GM12872 (cell line): ENCODE results near the gene IL12A.

Source experiments
- CTCF ChIP-seq: IDR thresholded peaks from 3 replicates; pipeline ENCODE4 v1.5.1; 2011; ENCODE audit warnings: low read depth, mild to moderate bottlenecking, low read length, moderate library complexity; ENCODE audit not compliant: insufficient read depth

The IL12A gene

DNA sequence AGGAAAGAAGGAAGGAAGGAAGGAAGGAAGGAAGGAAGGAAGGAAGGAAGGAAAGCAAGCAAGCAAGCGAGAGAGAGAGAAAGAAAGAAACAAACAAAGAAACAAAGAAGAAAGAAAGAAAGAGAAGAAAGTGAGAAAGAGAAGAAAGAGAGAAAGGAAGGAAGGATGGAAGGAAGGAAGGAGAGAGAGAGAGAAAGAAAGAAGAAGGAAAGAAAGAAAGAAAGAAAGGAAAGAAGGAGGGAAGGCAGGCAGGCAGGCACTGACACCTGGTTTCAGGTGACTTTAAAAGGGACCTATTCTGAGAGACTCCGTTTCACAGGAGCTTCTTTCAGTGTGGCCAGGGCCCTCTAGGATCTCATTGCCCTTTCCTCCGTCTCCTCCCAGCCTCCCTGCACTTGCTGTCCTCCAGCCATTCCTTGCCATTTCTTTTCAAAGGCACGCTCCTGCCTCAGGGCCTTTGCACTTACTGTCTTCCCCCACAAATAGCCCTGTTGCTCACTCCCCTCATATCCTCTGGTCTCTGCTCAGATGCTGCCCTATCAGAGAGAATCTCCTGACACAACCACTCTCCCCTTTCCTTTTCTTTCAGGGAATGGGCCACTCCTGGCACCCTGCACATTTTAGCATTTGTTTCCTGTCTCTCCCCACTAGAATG, 31.5 kb downstream of the IL12A start:
- no peak for TF ChIP-seq CTCF

GRCh38 chr3:160022068-160022467, 33.4 kb downstream of the IL12A start:
- no peak for TF ChIP-seq CTCF

DNA sequence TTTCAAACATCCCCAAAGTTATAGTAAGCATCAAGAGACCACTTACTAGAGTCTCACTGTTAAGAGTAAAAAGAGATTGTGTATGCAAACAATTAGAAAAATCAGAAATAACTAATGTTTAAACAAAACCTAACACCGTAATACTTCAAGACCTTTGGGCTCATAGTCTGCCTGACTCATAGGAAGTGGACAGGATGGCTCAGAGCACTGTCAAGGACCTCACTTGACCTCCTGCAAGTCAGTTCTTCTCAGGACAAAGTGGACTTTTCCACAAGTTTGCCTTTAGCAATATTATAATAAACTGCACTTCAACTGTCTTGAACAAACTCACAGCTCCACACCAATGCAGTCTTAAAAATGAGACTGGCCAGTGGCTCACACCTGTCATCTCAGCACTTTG, 34.8 kb downstream of the IL12A start:
- TF ChIP-seq CTCF = no peak

GRCh38 chr3:160027541-160028195, 39.0 kb downstream of the IL12A start:
- no peak for TF ChIP-seq CTCF

- TF ChIP-seq CTCF = no peak
These were observed 47.1 kb downstream of the IL12A start for GRCh38 chr3:160035757-160036156.

DNA sequence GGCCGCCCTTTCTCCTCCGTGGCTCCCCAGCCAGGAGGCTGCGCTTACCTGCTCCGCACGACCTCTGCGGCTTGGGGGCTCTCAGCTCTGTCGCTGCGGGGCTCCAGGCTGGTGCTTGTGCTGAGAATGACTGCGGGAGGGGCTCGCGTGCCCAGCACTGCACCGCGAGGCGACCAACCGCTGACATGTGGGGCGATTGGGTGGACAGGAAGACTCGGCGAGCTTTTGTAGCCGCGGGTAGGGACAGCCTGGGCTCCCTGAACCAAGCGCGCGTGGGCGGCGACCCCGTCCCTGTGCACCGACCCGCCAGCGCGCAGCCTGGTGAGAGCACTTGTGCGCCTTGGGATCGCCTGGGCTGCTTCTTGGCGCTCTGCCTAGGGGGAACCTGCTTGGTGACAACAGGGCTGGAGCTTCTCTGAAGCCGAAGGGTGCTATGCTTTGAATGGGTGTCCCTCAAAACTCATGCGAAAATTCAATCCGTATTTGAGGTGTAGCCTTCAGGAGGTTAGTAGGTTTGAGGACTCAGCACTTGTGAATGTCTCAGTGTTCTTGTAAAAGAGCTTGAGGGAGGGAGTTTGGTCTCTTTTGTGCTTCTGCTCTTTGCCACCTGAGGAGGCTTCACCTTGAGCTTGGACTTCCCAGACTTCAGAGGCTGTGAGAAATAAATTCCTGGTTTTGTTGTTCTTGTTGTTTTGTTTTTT, 50.4 kb downstream of the IL12A start:
- no peak for TF ChIP-seq CTCF

DNA sequence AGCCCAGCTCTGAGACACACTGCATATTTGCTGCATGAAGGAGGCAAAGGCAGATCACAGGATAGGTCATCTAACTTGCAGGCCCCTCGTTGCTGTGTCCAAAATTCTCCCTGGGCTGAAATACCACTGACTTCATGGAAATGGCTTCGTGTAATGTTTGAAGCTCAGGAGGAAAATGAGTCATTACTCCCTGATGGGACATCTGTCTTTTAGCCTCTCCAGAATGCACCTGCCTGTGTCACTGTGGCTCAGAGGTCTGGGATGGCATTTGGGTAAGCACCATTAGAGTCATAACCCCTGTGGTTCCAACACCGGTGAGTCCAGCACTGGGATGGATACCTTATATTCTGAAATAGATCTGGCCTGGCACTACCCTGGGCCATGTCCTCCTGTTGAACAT, 51.5 kb downstream of the IL12A start:
- TF ChIP-seq CTCF = no peak
